ENCODE results near the gene SCYL3. TPM values are rescaled to one million over a fixed set of nuclear protein-coding genes. Genes with fewer than 3 reads are reported as not detected.

SCYL3 gene
- total RNA-seq, 1 donor from 2014 or later: 4.5 TPM

DNA sequence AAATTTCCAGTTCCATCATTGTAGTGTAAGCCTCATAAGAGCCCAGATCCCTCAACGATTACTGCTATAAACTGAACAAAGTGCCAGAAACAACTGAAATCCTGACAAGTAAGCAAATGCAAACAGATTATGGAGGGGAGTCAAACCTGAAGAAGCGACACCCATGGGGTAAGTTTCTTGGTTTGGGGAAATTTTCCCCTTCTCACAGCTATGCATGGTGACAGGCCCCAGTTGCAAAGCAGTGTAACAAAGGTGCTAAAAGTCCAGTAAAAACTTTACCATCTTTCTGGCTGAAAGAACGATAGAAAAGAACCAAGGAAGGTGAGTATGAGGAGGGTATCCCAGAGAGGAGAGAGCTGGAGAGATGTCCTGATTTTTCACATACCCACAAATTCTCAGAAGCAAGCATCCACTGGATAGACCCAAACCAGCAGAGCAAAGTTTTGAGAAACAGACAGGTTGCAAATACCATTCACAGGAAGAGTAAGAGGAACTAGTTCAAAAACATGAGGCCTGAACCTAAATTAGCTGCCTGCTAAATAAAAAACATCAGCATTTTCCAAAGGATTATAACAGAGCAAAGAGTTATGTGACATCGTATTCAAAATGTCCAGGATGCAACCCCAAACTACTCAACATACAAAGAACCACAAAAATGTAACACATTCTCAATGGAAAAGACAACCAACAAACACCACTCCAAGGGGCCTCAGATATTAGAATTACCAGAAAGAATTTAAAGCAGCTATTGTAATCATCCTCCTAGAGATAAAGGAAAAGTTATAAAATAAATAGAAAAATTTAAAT is 14.5 kb downstream of the SCYL3 start:
- TF ChIP-seq, protein P1, sequence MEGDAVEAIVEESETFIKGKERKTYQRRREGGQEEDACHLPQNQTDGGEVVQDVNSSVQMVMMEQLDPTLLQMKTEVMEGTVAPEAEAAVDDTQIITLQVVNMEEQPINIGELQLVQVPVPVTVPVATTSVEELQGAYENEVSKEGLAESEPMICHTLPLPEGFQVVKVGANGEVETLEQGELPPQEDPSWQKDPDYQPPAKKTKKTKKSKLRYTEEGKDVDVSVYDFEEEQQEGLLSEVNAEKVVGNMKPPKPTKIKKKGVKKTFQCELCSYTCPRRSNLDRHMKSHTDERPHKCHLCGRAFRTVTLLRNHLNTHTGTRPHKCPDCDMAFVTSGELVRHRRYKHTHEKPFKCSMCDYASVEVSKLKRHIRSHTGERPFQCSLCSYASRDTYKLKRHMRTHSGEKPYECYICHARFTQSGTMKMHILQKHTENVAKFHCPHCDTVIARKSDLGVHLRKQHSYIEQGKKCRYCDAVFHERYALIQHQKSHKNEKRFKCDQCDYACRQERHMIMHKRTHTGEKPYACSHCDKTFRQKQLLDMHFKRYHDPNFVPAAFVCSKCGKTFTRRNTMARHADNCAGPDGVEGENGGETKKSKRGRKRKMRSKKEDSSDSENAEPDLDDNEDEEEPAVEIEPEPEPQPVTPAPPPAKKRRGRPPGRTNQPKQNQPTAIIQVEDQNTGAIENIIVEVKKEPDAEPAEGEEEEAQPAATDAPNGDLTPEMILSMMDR (IDR thresholded peaks at IDR 0.05; ENCODE audit: insufficient read depth, low read length, severe bottlenecking): no peak
- no peaks in the 10 kb centered on the region for H3K27me3 ChIP-seq (ENCODE audit: control insufficient read depth, insufficient read depth, low read length)
- H3K36me3 ChIP-seq (ENCODE audit: control insufficient read depth, insufficient read depth, low read length): peaks cover 6% of the 10 kb centered on the region
- DNase-seq (ENCODE audit: low read depth) (no peak), FAIRE-seq (no peak)
- no peak overlapping the region for H3K4me3 ChIP-seq (ENCODE audit: low read depth, low read length)

DNA sequence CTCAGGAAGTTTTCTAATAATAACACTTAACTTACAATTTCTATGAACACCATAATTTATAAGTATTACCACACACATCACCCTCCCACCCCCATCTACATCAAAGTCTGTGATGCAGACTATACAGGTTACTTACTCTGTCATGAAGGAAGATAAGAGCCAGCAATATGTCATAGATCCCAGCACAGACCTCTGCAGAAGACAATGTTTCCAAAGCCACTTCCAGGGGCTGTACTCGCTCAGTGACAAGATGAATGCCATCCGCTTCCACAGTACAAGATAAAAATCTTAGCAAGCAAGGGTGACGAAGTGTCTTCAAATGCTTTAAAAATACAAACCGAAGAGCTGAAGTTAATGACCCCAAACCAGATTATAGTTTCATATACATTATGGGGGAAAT is 15.2 kb downstream of the SCYL3 start:
- TF ChIP-seq, protein P1 (IDR thresholded peaks at IDR 0.05; ENCODE audit: insufficient read depth, low read length, severe bottlenecking): no peak
- Histone ChIP-seq H3K27me3 (ENCODE audit: control insufficient read depth, insufficient read depth, low read length) (no peaks in the 10 kb centered on the region), H3K4me3 (ENCODE audit: low read depth, low read length) (no peak overlapping the region), H3K36me3 (ENCODE audit: control insufficient read depth, insufficient read depth, low read length) (peaks cover 6% of the 10 kb centered on the region)
- FAIRE-seq (no peak), DNase-seq (ENCODE audit: low read depth) (no peak)

DNA sequence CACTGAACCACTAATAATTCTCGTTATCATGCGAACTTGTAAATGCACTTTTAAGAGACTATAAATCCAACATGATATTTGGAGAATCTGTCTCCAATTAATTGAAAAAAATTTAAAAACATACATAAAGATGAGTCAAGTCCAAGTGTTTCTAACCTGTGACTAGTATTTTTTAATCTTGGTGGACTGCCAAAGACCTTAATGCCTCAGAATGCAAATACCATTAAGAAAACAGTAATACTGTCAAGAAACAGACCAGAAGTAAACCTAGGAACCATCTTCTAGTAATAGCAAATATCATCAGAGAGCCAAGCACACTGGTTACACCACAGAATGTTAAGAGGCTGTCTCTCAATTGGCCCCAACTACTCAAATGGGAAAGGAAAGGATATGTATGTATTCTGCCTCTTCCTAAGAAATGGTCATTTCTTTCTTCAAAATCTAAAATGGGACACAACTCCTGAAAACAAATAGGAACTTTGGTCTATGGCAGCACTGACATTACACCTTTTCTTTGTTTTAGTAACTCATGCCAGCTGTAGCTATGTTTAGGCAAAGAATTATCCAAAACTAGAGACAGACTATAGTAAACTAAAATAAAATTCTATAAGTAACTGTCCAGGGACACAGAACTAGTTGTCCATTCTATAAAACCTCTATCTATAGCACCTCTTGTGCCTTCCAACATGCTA is 15.8 kb downstream of the SCYL3 start:
- TF ChIP-seq, protein P1 (IDR thresholded peaks at IDR 0.05; ENCODE audit: insufficient read depth, low read length, severe bottlenecking): no peak
- DNase-seq (ENCODE audit: low read depth) (no peak), FAIRE-seq (no peak)
- no peak overlapping the region for H3K4me3 ChIP-seq (ENCODE audit: low read depth, low read length)
- H3K27me3 ChIP-seq (ENCODE audit: control insufficient read depth, insufficient read depth, low read length): no peaks in the 10 kb centered on the region
- peaks cover 8% of the 10 kb centered on the region for H3K36me3 ChIP-seq (ENCODE audit: control insufficient read depth, insufficient read depth, low read length)

DNA sequence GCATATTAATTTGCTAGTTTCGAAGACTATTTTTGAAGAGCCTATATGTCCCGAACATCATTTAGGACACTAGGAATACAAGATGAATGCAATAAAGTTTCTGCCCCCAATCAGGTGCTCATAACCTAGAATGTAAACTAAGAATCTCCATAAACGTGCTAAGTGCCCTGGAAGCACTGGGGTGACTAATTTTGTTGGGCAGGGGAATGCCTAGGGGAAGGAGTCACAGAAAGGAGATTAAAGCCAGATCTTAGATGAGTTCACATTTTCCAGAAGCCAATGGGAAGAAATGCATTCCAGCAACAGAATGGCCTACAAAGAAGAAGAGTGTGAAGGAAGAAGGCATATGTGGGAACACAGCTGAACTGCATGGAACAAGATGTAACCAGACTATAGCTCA is 19.5 kb downstream of the SCYL3 start:
- FAIRE-seq: no peak
- no peak overlapping the region for H3K4me3 ChIP-seq (ENCODE audit: low read depth, low read length)
- H3K36me3 ChIP-seq (ENCODE audit: control insufficient read depth, insufficient read depth, low read length): peaks cover 14% of the 10 kb centered on the region

DNA sequence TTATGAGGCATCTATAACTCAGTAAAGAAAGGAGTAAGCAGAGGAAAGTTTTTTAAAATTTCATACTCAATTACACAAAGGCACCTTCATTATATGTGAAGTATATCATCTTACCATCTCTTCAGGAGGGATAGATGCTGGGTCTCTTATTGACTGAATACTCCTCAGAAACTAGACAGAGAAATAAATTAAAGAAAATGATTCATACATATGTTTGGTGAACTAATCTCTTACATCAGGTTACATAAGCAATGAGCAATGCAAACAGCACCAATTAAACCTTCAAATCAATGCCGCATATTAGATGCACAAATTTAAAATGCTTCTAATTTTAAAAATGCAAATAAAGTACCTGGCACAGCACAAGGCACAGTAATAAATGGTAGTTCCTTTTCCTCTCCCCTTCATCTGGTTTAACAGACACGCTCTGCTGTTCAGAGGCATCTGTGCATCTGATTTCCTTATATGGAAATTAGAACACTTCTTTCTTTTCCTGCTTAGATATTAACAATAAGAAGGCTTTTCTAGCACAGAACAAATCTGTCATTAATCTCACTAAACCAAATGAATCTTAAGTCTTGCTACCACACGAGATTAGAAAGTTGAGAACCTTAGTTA is 20.0 kb downstream of the SCYL3 start:
- no peaks in the 10 kb centered on the region for H3K27me3 ChIP-seq (ENCODE audit: control insufficient read depth, insufficient read depth, low read length)
- H3K4me3 ChIP-seq (ENCODE audit: low read depth, low read length): no peak overlapping the region
- TF ChIP-seq, protein P1 (IDR thresholded peaks at IDR 0.05; ENCODE audit: insufficient read depth, low read length, severe bottlenecking): no peak
- peaks cover 14% of the 10 kb centered on the region for H3K36me3 ChIP-seq (ENCODE audit: control insufficient read depth, insufficient read depth, low read length)
- FAIRE-seq (no peak), DNase-seq (ENCODE audit: low read depth) (no peak)

More for the DNA sequence above, 19.5 kb downstream of the SCYL3 start:
- no peaks in the 10 kb centered on the region for H3K27me3 ChIP-seq (ENCODE audit: control insufficient read depth, insufficient read depth, low read length)
- TF ChIP-seq, protein P1 (IDR thresholded peaks at IDR 0.05; ENCODE audit: insufficient read depth, low read length, severe bottlenecking): no peak
- DNase-seq (ENCODE audit: low read depth): peak; percentile 35

Data from bronchial epithelial cell (primary cell).